Activated CD8-positive, alpha-beta T cell treated with anti-CD3 and anti-CD28 coated beads for 36 hours (primary cell): ENCODE data around the gene TMEM273. TPM values are rescaled to one million over a fixed set of nuclear protein-coding genes. Genes with fewer than 3 reads are reported as not detected.

Experiments
- ATAC-seq: fragments of 200-7000 bp; cut with Tn5 transposase; one replicate; pipeline ENCODE4 v1.10.0; 2021; ENCODE audit warnings: mild to moderate bottlenecking, moderate library complexity
- CTCF ChIA-PET: fragments of 350-600 bp; sonication (Branson Sonifier 250); formaldehyde crosslinking; loops from one replicate; lab custom pipeline; 2021; ENCODE audit warnings: antibody characterized with exemption; lab: Charles Lee
- POLR2A ChIA-PET: fragments of 350-600 bp; sonication (Branson Sonifier 250); formaldehyde crosslinking; loops from one replicate; lab custom pipeline; 2021; ENCODE audit warnings: antibody characterized with exemption; lab: Charles Lee
- DNase-seq: peaks from one replicate; pipeline ENCODE4 v3.0.0-alpha.2; 2020
- H3K27ac Mint-ChIP-seq: one replicate; pipeline ENCODE4 v1.8.0; 2021; ENCODE audit warnings: mild to moderate bottlenecking, mixed read lengths
- H3K27me3 Mint-ChIP-seq: one replicate; pipeline ENCODE4 v1.8.0; 2021; ENCODE audit warnings: mixed read lengths
- H3K36me3 Mint-ChIP-seq: one replicate; pipeline ENCODE4 v1.8.0; 2021; ENCODE audit warnings: low read depth, mixed read lengths
- H3K4me1 Mint-ChIP-seq: one replicate; pipeline ENCODE4 v1.8.0; 2021; ENCODE audit warnings: low read depth, mixed read lengths
- H3K4me3 Mint-ChIP-seq: one replicate; pipeline ENCODE4 v1.8.0; 2021; ENCODE audit warnings: mild to moderate bottlenecking, moderate library complexity, mixed read lengths
- H3K9me3 Mint-ChIP-seq: one replicate; pipeline ENCODE4 v1.8.0; 2021; ENCODE audit warnings: mixed read lengths
- intact Hi-C: fragments of 100-400 bp; cut with micrococcal nuclease; formaldehyde crosslinking; loops from one replicate; pipeline ENCODE4 v1.10.0; 2022
- total RNA-seq, 2 experiments: library from RNA; stranded (reverse); gene quantifications; one replicate each; pipeline ENCODE4 v1.2.3, GENCODE V29; 2021
- TF ChIP-seq, protein P1 (sequence below): fragments of 200-600 bp; IDR thresholded peaks from one replicate; pipeline ENCODE4 v1.8.0; 2022; ENCODE audit warnings: antibody characterized with exemption, mild to moderate bottlenecking

TMEM273 gene
- total RNA-seq, 2 experiments from 2014 or later = 16.6 to 19.0 TPM

GRCh38 chr10:49163741-49164140 is 24.4 kb downstream of the TMEM273 start:
- CTCF ChIA-PET = interaction anchor here (0.9 to 2.2 kb wide), 4 partner anchors 23 to 508 kb away, joined by 4 to 10 read pairs (median 6); no protein-coding TSS in a partner anchor
- intact Hi-C loops = loop anchor here (5.0 kb wide), 1 partner anchor 181 kb away; no protein-coding TSS in a partner anchor
- no peaks in the 10 kb centered on the region for H3K9me3 Mint-ChIP-seq
- H3K27me3 Mint-ChIP-seq = no peaks in the 10 kb centered on the region
- DNase-seq (no peak), ATAC-seq (no peak)
- TF ChIP-seq, protein P1, sequence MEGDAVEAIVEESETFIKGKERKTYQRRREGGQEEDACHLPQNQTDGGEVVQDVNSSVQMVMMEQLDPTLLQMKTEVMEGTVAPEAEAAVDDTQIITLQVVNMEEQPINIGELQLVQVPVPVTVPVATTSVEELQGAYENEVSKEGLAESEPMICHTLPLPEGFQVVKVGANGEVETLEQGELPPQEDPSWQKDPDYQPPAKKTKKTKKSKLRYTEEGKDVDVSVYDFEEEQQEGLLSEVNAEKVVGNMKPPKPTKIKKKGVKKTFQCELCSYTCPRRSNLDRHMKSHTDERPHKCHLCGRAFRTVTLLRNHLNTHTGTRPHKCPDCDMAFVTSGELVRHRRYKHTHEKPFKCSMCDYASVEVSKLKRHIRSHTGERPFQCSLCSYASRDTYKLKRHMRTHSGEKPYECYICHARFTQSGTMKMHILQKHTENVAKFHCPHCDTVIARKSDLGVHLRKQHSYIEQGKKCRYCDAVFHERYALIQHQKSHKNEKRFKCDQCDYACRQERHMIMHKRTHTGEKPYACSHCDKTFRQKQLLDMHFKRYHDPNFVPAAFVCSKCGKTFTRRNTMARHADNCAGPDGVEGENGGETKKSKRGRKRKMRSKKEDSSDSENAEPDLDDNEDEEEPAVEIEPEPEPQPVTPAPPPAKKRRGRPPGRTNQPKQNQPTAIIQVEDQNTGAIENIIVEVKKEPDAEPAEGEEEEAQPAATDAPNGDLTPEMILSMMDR = no peak
- POLR2A ChIA-PET = interaction anchor here (1.4 kb wide), 1 partner anchor 10 kb away, joined by 5 read pairs; no protein-coding TSS in a partner anchor
- no peak overlapping the region for H3K27ac Mint-ChIP-seq
- H3K36me3 Mint-ChIP-seq = no peaks in the 10 kb centered on the region
- H3K4me3 Mint-ChIP-seq = no peak overlapping the region
- peaks cover 12% of the 10 kb centered on the region for H3K4me1 Mint-ChIP-seq

DNA sequence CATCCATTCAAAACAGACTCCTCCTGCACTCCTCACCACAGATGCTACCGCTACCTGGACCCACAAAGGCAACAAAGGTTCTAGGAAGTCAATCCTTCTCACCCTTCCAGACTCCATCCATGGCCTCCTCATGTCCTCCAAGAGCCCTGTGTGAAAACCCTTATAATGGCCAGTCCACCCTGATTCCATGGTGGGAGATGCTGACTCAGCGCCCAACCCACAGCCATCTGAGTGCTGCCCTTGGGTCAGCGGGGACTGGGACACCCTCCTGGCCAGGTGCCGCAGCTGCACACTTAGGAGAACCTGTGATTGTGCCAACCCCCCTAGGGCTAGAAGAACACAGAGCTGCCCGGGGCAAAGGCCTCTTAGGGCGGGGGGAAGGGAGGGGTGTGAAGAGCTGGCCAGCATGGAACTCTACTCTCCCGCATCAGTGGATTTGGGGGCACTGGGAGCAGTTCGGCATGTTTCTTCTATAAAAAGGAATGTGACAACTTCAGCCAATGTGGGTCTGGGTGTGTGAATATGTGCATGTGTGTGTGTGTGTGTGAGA is 25.4 kb downstream of the TMEM273 start:
- no peaks in the 10 kb centered on the region for H3K9me3 Mint-ChIP-seq
- H3K27me3 Mint-ChIP-seq = peaks cover 2% of the 10 kb centered on the region
- H3K36me3 Mint-ChIP-seq = no peaks in the 10 kb centered on the region
- TF ChIP-seq, protein P1 = no peak
- H3K4me1 Mint-ChIP-seq = peaks cover 12% of the 10 kb centered on the region
- DNase-seq (no peak), ATAC-seq (no peak)
- no peak overlapping the region for H3K27ac Mint-ChIP-seq
- H3K4me3 Mint-ChIP-seq = no peak overlapping the region
- intact Hi-C loops = loop anchor here (5.0 kb wide), 1 partner anchor 181 kb away; no protein-coding TSS in a partner anchor
- POLR2A ChIA-PET = interaction anchor here (1.0 kb wide), 1 partner anchor 245 kb away, joined by 3 read pairs; no protein-coding TSS in a partner anchor
- CTCF ChIA-PET = interaction anchor here (1.1 to 1.6 kb wide), 3 partner anchors 12 to 506 kb away, joined by 3 to 6 read pairs (median 4); no protein-coding TSS in a partner anchor

GRCh38 chr10:49162063-49162462 is 26.1 kb downstream of the TMEM273 start:
- H3K27me3 Mint-ChIP-seq = peaks cover 5% of the 10 kb centered on the region
- H3K9me3 Mint-ChIP-seq = no peaks in the 10 kb centered on the region
- no peak for ATAC-seq
- peaks cover 12% of the 10 kb centered on the region for H3K4me1 Mint-ChIP-seq
- no peaks in the 10 kb centered on the region for H3K36me3 Mint-ChIP-seq
- intact Hi-C loops = loop anchor here (5.0 kb wide), 1 partner anchor 180 kb away; no protein-coding TSS in a partner anchor
- POLR2A ChIA-PET = interaction anchor here (1.0 kb wide), 1 partner anchor 245 kb away, joined by 3 read pairs; no protein-coding TSS in a partner anchor
- DNase-seq = no peak
- CTCF ChIA-PET = interaction anchor here (1.0 to 1.4 kb wide), 3 partner anchors 11 to 506 kb away, joined by 3 to 4 read pairs (median 4); no protein-coding TSS in a partner anchor
- no peak overlapping the region for H3K27ac Mint-ChIP-seq
- no peak overlapping the region for H3K4me3 Mint-ChIP-seq
- TF ChIP-seq, protein P1 = no peak

- no peak overlapping the region for H3K4me3 Mint-ChIP-seq
- peaks cover 10% of the 10 kb centered on the region for H3K4me1 Mint-ChIP-seq
- ATAC-seq (no peak), DNase-seq (no peak)
- intact Hi-C loops = loop anchor here (5.0 kb wide), 1 partner anchor 179 kb away; no protein-coding TSS in a partner anchor
- TF ChIP-seq, protein P1 = no peak
- ChIA-PET CTCF (interaction anchor here (1.0 to 1.4 kb wide), 2 partner anchors 10 to 505 kb away, joined by 3 to 4 read pairs; no protein-coding TSS in a partner anchor), POLR2A (interaction anchor here (1.0 kb wide), 1 partner anchor 246 kb away, joined by 3 read pairs; no protein-coding TSS in a partner anchor)
- no peaks in the 10 kb centered on the region for H3K9me3 Mint-ChIP-seq
- peaks cover 5% of the 10 kb centered on the region for H3K27me3 Mint-ChIP-seq
- no peak overlapping the region for H3K27ac Mint-ChIP-seq
- no peaks in the 10 kb centered on the region for H3K36me3 Mint-ChIP-seq
Observed at GRCh38 chr10:49161411-49161997, 26.7 kb downstream of the TMEM273 start.
